ENCODE data around the gene DHRS9. TPM values are rescaled to one million over a fixed set of nuclear protein-coding genes. Genes with fewer than 3 reads are reported as not detected.

The DHRS9 gene
- polyA plus RNA-seq, 1 donor (not counting 4 experiments of a cell fraction or from before 2014, with no cell fraction given) = 3.3 TPM

DNA sequence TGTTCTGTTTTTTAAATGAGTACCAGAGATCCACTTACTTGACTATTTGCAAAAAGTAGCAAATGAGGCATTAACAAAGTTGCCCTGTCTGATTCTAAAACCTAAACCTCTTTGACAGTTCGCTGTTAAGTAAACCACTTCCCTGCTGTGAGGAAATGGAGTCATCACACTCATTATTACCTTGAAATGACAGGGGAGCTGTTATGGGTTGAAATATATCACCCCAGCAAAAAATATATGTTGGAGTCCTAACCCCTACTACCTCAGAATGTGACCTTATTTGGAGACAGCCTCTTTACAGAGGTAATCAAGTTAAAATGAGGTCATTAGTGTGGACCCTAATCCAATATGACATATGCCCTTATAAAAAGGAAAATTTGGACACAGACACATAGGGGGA lies 36.1 kb downstream of the DHRS9 start:
- Histone ChIP-seq H3K79me2 (ENCODE audit: control insufficient read depth, insufficient read depth, low read length) (no peaks in the 10 kb centered on the region), H3K9me1 (ENCODE audit: control insufficient read depth, extremely low read depth, insufficient read depth, low read length) (no peaks in the 10 kb centered on the region), H3K9me3 (ENCODE audit: control insufficient read depth, low read depth, low read length) (no peaks in the 10 kb centered on the region), H3K4me2 (ENCODE audit: control insufficient read depth, extremely low read depth, insufficient read depth, low read depth, low read length) (no peak overlapping the region), H4K20me1 (ENCODE audit: control insufficient read depth, extremely low read depth, insufficient read depth, low read length) (no peaks in the 10 kb centered on the region), H3K4me1 (ENCODE audit: control insufficient read depth, extremely low read depth, insufficient read depth, low read length) (peaks cover 3% of the 10 kb centered on the region), H3K36me3 (ENCODE audit: control insufficient read depth in 2 of 2, extremely low read depth in 1 of 2, insufficient read depth in 2 of 2, low read length in 2 of 2) (no peaks in the 10 kb centered on the region), H3K4me3 (ENCODE audit: control insufficient read depth in 2 of 3, extremely low read depth in 1 of 3, insufficient read depth in 2 of 3, low read depth in 1 of 3, low read length in 3 of 3) (no peak overlapping the region), H3K27ac (ENCODE audit: control insufficient read depth, insufficient read depth, low read length) (no peak overlapping the region), H3K9ac (ENCODE audit: control insufficient read depth, extremely low read depth, insufficient read depth, low read length) (no peak overlapping the region), H2AFZ (ENCODE audit: control insufficient read depth, low read length) (no peak overlapping the region), H3K27me3 (ENCODE audit: control insufficient read depth, extremely low read depth, insufficient read depth, low read length) (no peaks in the 10 kb centered on the region)
- DNase-seq (ENCODE audit: low read depth, low spot score) (no peak), FAIRE-seq (no peak)
- TF ChIP-seq EZH2 (IDR thresholded peaks at IDR 0.05; ENCODE audit: low read length) = no peak
- TF ChIP-seq, protein P1, sequence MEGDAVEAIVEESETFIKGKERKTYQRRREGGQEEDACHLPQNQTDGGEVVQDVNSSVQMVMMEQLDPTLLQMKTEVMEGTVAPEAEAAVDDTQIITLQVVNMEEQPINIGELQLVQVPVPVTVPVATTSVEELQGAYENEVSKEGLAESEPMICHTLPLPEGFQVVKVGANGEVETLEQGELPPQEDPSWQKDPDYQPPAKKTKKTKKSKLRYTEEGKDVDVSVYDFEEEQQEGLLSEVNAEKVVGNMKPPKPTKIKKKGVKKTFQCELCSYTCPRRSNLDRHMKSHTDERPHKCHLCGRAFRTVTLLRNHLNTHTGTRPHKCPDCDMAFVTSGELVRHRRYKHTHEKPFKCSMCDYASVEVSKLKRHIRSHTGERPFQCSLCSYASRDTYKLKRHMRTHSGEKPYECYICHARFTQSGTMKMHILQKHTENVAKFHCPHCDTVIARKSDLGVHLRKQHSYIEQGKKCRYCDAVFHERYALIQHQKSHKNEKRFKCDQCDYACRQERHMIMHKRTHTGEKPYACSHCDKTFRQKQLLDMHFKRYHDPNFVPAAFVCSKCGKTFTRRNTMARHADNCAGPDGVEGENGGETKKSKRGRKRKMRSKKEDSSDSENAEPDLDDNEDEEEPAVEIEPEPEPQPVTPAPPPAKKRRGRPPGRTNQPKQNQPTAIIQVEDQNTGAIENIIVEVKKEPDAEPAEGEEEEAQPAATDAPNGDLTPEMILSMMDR (optimal IDR thresholded peaks at IDR 0.05 in 1 of 3, IDR thresholded peaks at IDR 0.05 in 1 of 3, conservative IDR thresholded peaks at IDR 0.05 in 1 of 3; ENCODE audit: extremely low read depth in 1 of 3, insufficient read depth in 2 of 3, low read length in 3 of 3) = no peak
- dilution Hi-C loops (cut with MboI; ENCODE audit: extremely low pct_ligation_motif_present, low sequenced_read_pairs) = no loop called here

DNA sequence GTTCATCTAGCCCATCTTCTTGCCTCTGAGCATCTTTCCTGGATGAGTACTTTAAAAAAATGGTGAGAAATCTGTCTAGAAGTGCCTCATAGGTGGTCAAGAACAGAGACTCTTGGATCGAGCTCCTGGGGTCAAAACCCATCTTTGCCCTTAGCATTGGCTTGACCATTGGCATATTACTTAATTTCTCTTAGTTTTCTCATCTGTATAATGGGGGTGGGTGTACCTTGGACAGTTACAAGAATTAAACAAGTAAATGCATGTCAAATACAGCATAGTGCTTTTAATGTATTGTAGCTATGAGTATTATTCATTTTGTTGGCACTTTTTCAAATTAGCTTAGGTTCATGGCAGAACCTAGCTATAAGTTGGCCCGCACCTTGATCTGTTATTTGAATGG lies 36.8 kb downstream of the DHRS9 start:
- TF ChIP-seq, protein P1 (optimal IDR thresholded peaks at IDR 0.05 in 1 of 3, IDR thresholded peaks at IDR 0.05 in 1 of 3, conservative IDR thresholded peaks at IDR 0.05 in 1 of 3; ENCODE audit: extremely low read depth in 1 of 3, insufficient read depth in 2 of 3, low read length in 3 of 3) = no peak
- TF ChIP-seq EZH2 (IDR thresholded peaks at IDR 0.05; ENCODE audit: low read length) = no peak
- FAIRE-seq (no peak), DNase-seq (ENCODE audit: low read depth, low spot score) (no peak)
- H3K4me1 ChIP-seq (ENCODE audit: control insufficient read depth, extremely low read depth, insufficient read depth, low read length) = peaks cover 3% of the 10 kb centered on the region
- H3K9ac ChIP-seq (ENCODE audit: control insufficient read depth, extremely low read depth, insufficient read depth, low read length) = no peak overlapping the region
- H3K27ac ChIP-seq (ENCODE audit: control insufficient read depth, insufficient read depth, low read length) = no peak overlapping the region
- dilution Hi-C loops (cut with MboI; ENCODE audit: extremely low pct_ligation_motif_present, low sequenced_read_pairs) = no loop called here
- H3K4me3 ChIP-seq (ENCODE audit: control insufficient read depth in 2 of 3, extremely low read depth in 1 of 3, insufficient read depth in 2 of 3, low read depth in 1 of 3, low read length in 3 of 3) = no peak overlapping the region
- no peaks in the 10 kb centered on the region for H4K20me1 ChIP-seq (ENCODE audit: control insufficient read depth, extremely low read depth, insufficient read depth, low read length)
- H3K27me3 ChIP-seq (ENCODE audit: control insufficient read depth, extremely low read depth, insufficient read depth, low read length) = no peaks in the 10 kb centered on the region
- H3K9me1 ChIP-seq (ENCODE audit: control insufficient read depth, extremely low read depth, insufficient read depth, low read length) = no peaks in the 10 kb centered on the region
- H3K9me3 ChIP-seq (ENCODE audit: control insufficient read depth, low read depth, low read length) = no peaks in the 10 kb centered on the region
- no peak overlapping the region for H2AFZ ChIP-seq (ENCODE audit: control insufficient read depth, low read length)
- no peak overlapping the region for H3K4me2 ChIP-seq (ENCODE audit: control insufficient read depth, extremely low read depth, insufficient read depth, low read depth, low read length)
- H3K36me3 ChIP-seq (ENCODE audit: control insufficient read depth in 2 of 2, extremely low read depth in 1 of 2, insufficient read depth in 2 of 2, low read length in 2 of 2) = no peaks in the 10 kb centered on the region
- no peaks in the 10 kb centered on the region for H3K79me2 ChIP-seq (ENCODE audit: control insufficient read depth, insufficient read depth, low read length)
